MM.1S (cell line): ENCODE measurements around the gene KCNQ1.

Experiments
- DNase-seq: peaks from one replicate; pipeline ENCODE4 v3.0.0-alpha.2; 2015
- H2AFZ ChIP-seq: fragments of 300-600 bp; sonication (generic); 2 replicates; pipeline ENCODE4 v1.6.0; 2016; ENCODE audit warnings: antibody characterized with exemption, low read length
- H3F3A ChIP-seq: fragments of 300-600 bp; sonication (generic); 2 replicates; pipeline ENCODE4 v1.6.1; 2016; ENCODE audit warnings: mild to moderate bottlenecking, antibody characterized with exemption, low read length, moderate library complexity, mixed read lengths; ENCODE audit not compliant: insufficient read depth
- H3K27ac ChIP-seq: fragments of 300-600 bp; sonication (generic); 2 replicates; pipeline ENCODE4 v1.5.1; 2016; ENCODE audit warnings: mild to moderate bottlenecking, low read length
- H3K27me3 ChIP-seq: fragments of 300-600 bp; sonication (generic); replicated peaks from 2 replicates; pipeline ENCODE4 v1.6.0; 2016; ENCODE audit warnings: low read length; ENCODE audit not compliant: insufficient read depth
- H3K36me3 ChIP-seq: fragments of 300-600 bp; sonication (generic); replicated peaks from 2 replicates; pipeline ENCODE4 v1.6.1; 2016; ENCODE audit warnings: mild to moderate bottlenecking, low read length, mixed read lengths; ENCODE audit not compliant: insufficient read depth
- H3K4me1 ChIP-seq: fragments of 300-600 bp; sonication (generic); 2 replicates; pipeline ENCODE4 v1.6.1; 2016; ENCODE audit warnings: low read length, mixed read lengths
- H3K4me2 ChIP-seq: fragments of 300-600 bp; sonication (generic); 2 replicates; pipeline ENCODE4 v1.6.0; 2016; ENCODE audit warnings: low read depth, low read length
- H3K4me3 ChIP-seq: fragments of 300-600 bp; sonication (generic); 2 replicates; pipeline ENCODE4 v1.5.1; 2016; ENCODE audit warnings: low read length, mixed read lengths
- H3K79me2 ChIP-seq: fragments of 300-600 bp; sonication (generic); 2 replicates; pipeline ENCODE4 v1.6.1; 2016; ENCODE audit warnings: mixed run types, low read length, mixed read lengths
- H3K9ac ChIP-seq: fragments of 300-600 bp; sonication (generic); 2 replicates; pipeline ENCODE4 v1.6.1; 2016; ENCODE audit warnings: low read length, mixed read lengths
- H3K9me2 ChIP-seq: fragments of 300-600 bp; sonication (generic); replicated peaks from 2 replicates; pipeline ENCODE4 v1.6.1; 2016; ENCODE audit warnings: mild to moderate bottlenecking, low read length, mixed read lengths; ENCODE audit not compliant: insufficient read depth
- H3K9me3 ChIP-seq: fragments of 300-600 bp; sonication (generic); replicated peaks from 2 replicates; pipeline ENCODE4 v1.6.1; 2016; ENCODE audit warnings: mild to moderate bottlenecking, low read length, mixed read lengths; ENCODE audit not compliant: insufficient read depth
- H4K20me1 ChIP-seq: fragments of 300-600 bp; sonication (generic); 2 replicates; pipeline ENCODE4 v1.6.1; 2016; ENCODE audit warnings: mild to moderate bottlenecking, low read length, moderate library complexity, mixed read lengths; ENCODE audit not compliant: insufficient read depth
- CTCF ChIP-seq: fragments of 300-600 bp; sonication (generic); IDR thresholded peaks from 2 replicates; pipeline ENCODE4 v1.5.1; 2016; ENCODE audit warnings: antibody characterized with exemption, low read length, mixed read lengths
- EZH2 ChIP-seq: fragments of 300-600 bp; sonication (generic); optimal IDR thresholded peaks from 2 replicates; pipeline ENCODE3; 2017; ENCODE audit warnings: low read depth, mild to moderate bottlenecking, antibody characterized with exemption, low read length, mixed read lengths
- EZH2phosphoT487 ChIP-seq: fragments of 300-600 bp; sonication (generic); IDR thresholded peaks from 2 replicates; pipeline ENCODE4 v1.6.1; 2018; ENCODE audit warnings: antibody characterized with exemption, low read length

Gene KCNQ1

GRCh38 chr11:2754008-2754407, 309.2 kb downstream of the KCNQ1 start:
- H3K79me2 ChIP-seq = no peaks in the 10 kb centered on the region
- no peaks in the 10 kb centered on the region for H3K27me3 ChIP-seq
- H3K27ac ChIP-seq = no peak overlapping the region
- H3F3A ChIP-seq = no peaks in the 10 kb centered on the region
- H3K36me3 ChIP-seq = no peaks in the 10 kb centered on the region
- no peak overlapping the region for H3K9ac ChIP-seq
- H3K4me2 ChIP-seq = no peak overlapping the region
- H3K4me3 ChIP-seq = no peak overlapping the region
- no peaks in the 10 kb centered on the region for H3K9me2 ChIP-seq
- H3K4me1 ChIP-seq = no peaks in the 10 kb centered on the region
- no peak for TF ChIP-seq CTCF
- no peak for TF ChIP-seq EZH2
- no peak for TF ChIP-seq EZH2phosphoT487
- no peaks in the 10 kb centered on the region for H3K9me3 ChIP-seq
- no peak for DNase-seq
- H4K20me1 ChIP-seq = no peaks in the 10 kb centered on the region
- no peak overlapping the region for H2AFZ ChIP-seq

DNA sequence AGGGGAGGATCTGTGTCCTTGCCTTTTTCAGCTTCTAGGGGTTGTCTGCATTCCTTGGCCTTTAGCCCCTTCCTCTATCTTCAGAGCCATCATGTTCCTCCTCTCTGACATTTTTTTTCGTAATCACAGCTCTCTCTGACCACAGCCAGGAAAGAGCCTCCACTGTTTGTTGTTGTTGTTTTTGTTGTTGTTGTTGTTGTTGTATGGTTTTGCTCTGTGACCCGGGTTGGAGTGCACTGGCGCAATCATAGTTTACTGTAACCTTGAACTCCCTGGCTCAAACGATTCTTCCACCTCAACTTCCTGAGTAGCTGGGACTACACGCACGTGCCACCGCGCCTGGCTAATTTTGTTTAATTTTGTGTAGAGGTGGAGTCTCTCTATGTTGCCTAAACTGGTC, 310.3 kb downstream of the KCNQ1 start:
- no peaks in the 10 kb centered on the region for H3F3A ChIP-seq
- no peak overlapping the region for H3K27ac ChIP-seq
- no peak overlapping the region for H3K9ac ChIP-seq
- no peaks in the 10 kb centered on the region for H3K79me2 ChIP-seq
- no peak for TF ChIP-seq CTCF
- no peaks in the 10 kb centered on the region for H3K9me3 ChIP-seq
- no peak overlapping the region for H3K4me2 ChIP-seq
- no peaks in the 10 kb centered on the region for H4K20me1 ChIP-seq
- H3K36me3 ChIP-seq = no peaks in the 10 kb centered on the region
- no peak overlapping the region for H3K4me3 ChIP-seq
- no peaks in the 10 kb centered on the region for H3K27me3 ChIP-seq
- no peak for DNase-seq
- no peaks in the 10 kb centered on the region for H3K9me2 ChIP-seq
- H2AFZ ChIP-seq = no peak overlapping the region
- no peaks in the 10 kb centered on the region for H3K4me1 ChIP-seq

GRCh38 chr11:2758751-2759150, 313.9 kb downstream of the KCNQ1 start:
- Histone ChIP-seq H3K9me2 (no peaks in the 10 kb centered on the region), H3K79me2 (no peaks in the 10 kb centered on the region), H4K20me1 (no peaks in the 10 kb centered on the region), H3K4me3 (no peak overlapping the region), H3K9ac (no peak overlapping the region), H3K36me3 (no peaks in the 10 kb centered on the region), H3K4me2 (no peak overlapping the region), H3F3A (no peaks in the 10 kb centered on the region), H3K9me3 (no peaks in the 10 kb centered on the region), H3K27me3 (no peaks in the 10 kb centered on the region), H2AFZ (no peak overlapping the region), H3K4me1 (no peaks in the 10 kb centered on the region), H3K27ac (no peak overlapping the region)
- no peak for DNase-seq
- TF ChIP-seq EZH2phosphoT487 (no peak), EZH2 (no peak), CTCF (no peak)
